Measurements from ENCODE around the gene GPR12. TPM values are rescaled to one million over a fixed set of nuclear protein-coding genes. Genes with fewer than 3 reads are reported as not detected.

Gene GPR12
- total and polyA plus RNA-seq, 2 donors (not counting 3 experiments of a cell fraction or from before 2014, with no cell fraction given): not detected

DNA sequence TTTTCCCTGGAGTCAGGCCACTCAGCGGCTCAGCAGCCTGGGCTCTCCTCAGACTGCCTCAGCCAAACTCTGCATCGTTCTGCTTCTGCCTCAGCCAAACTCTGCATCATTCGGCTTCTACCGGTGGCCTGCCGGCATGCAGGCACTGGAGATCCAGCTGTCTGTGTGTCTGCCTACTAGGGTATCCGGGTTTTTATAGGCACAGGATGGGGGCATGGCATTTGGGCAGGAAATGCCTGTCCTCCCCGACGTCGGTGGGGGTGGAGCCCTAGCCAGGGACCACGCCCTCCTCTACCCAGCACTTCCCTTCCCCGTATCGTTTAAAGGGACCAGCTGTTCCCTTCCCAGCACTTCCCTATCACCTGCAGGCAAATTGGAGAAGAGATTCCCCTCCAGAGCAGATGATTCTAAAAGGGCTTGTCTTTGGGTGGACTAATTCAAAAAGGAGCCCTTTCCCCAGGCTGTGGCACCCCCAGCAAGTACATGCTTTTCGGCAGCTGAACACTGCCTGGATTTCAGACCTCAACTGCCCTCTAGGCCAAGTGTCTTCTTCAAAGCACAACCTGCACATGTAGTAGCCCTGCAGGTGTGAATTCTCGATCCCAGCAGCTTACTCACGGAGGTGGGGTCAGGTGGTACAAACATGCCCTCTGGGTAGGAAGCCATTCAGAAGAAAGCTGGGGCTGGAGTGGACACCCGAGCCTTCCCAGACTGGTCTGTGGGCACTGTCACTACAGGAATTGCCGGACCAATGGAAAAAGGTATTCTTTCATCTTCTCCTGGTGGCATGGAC, 25.4 kb upstream of the GPR12 start:
- no peak overlapping the region for H3K4me3 ChIP-seq (replicated peaks in 1 of 3; ENCODE audit: insufficient read depth in 1 of 3, low read depth in 1 of 3, low read length in 3 of 3)
- H3K27me3 ChIP-seq (ENCODE audit: control insufficient read depth in 2 of 2, insufficient read depth in 2 of 2, low read length in 2 of 2): no peaks in the 10 kb centered on the region
- H3K9me3 ChIP-seq (replicated peaks; ENCODE audit: control insufficient read depth, insufficient read depth, low read length): no peaks in the 10 kb centered on the region
- dilution Hi-C loops (cut with MboI; ENCODE audit: extremely low pct_ligation_motif_present, low sequenced_read_pairs): no loop called here
- H3K4me2 ChIP-seq (ENCODE audit: insufficient read depth, low read length): no peak overlapping the region
- CTCF ChIA-PET: no interaction called here
- H3K4me1 ChIP-seq (ENCODE audit: control insufficient read depth, extremely low read depth, insufficient read depth, low read length): no peaks in the 10 kb centered on the region
- POLR2A ChIA-PET: no interaction called here
- no TSS peak for BruUV-seq (replicated peaks)
- H3K9ac ChIP-seq (replicated peaks; ENCODE audit: extremely low read depth, insufficient read depth, low read length): no peak overlapping the region
- H2AFZ ChIP-seq (ENCODE audit: low read depth, low read length): no peak overlapping the region
- no peak for DNase-seq (ENCODE audit: low read depth, low spot score)
- no peak for TF ChIP-seq FOS (IDR thresholded peaks at IDR 0.05; ENCODE audit: borderline replicate concordance, insufficient read depth, low read length)
- TF ChIP-seq POLR2A (IDR thresholded peaks at IDR 0.05; ENCODE audit: low read depth, low read length): no peak
- no peak for TF ChIP-seq GATA2 (IDR thresholded peaks at IDR 0.05; ENCODE audit: insufficient read depth, insufficient read length, low read depth, low read length)
- no peak for TF ChIP-seq JUN (IDR thresholded peaks at IDR 0.05; ENCODE audit: borderline replicate concordance, insufficient read depth, insufficient read length, low read depth)
- intact Hi-C loops (cut with micrococcal nuclease): no loop called here
- no peak overlapping the region for H3K27ac ChIP-seq (ENCODE audit: insufficient read depth, low read depth, low read length)
- no peaks in the 10 kb centered on the region for H4K20me1 ChIP-seq (replicated peaks; ENCODE audit: control insufficient read depth, extremely low read depth, insufficient read depth, low read length)
- no peaks in the 10 kb centered on the region for H3K36me3 ChIP-seq (ENCODE audit: control insufficient read depth in 2 of 2, extremely low read depth in 1 of 2, insufficient read depth in 2 of 2, low read length in 2 of 2)
- FAIRE-seq: no peak
- H3K9me1 ChIP-seq (replicated peaks; ENCODE audit: control insufficient read depth, extremely low read depth, insufficient read depth, low read length): no peaks in the 10 kb centered on the region
- H3K79me2 ChIP-seq (ENCODE audit: control insufficient read depth, insufficient read depth, low read length): no peaks in the 10 kb centered on the region

GRCh38 chr13:26784704-26785639, 24.4 kb upstream of the GPR12 start:
- Histone ChIP-seq H3K9me3 (replicated peaks; ENCODE audit: control insufficient read depth, insufficient read depth, low read length) (no peaks in the 10 kb centered on the region), H3K27ac (ENCODE audit: insufficient read depth, low read depth, low read length) (no peak overlapping the region), H3K36me3 (ENCODE audit: control insufficient read depth in 2 of 2, extremely low read depth in 1 of 2, insufficient read depth in 2 of 2, low read length in 2 of 2) (no peaks in the 10 kb centered on the region), H3K27me3 (ENCODE audit: control insufficient read depth in 2 of 2, insufficient read depth in 2 of 2, low read length in 2 of 2) (no peaks in the 10 kb centered on the region), H2AFZ (ENCODE audit: low read depth, low read length) (no peak overlapping the region), H3K9ac (replicated peaks; ENCODE audit: extremely low read depth, insufficient read depth, low read length) (no peak overlapping the region), H4K20me1 (replicated peaks; ENCODE audit: control insufficient read depth, extremely low read depth, insufficient read depth, low read length) (no peaks in the 10 kb centered on the region), H3K4me2 (ENCODE audit: insufficient read depth, low read length) (no peak overlapping the region), H3K4me1 (ENCODE audit: control insufficient read depth, extremely low read depth, insufficient read depth, low read length) (no peaks in the 10 kb centered on the region), H3K9me1 (replicated peaks; ENCODE audit: control insufficient read depth, extremely low read depth, insufficient read depth, low read length) (no peaks in the 10 kb centered on the region), H3K79me2 (ENCODE audit: control insufficient read depth, insufficient read depth, low read length) (no peaks in the 10 kb centered on the region), H3K4me3 (replicated peaks in 1 of 3; ENCODE audit: insufficient read depth in 1 of 3, low read depth in 1 of 3, low read length in 3 of 3) (no peak overlapping the region)
- dilution Hi-C loops (cut with MboI; ENCODE audit: extremely low pct_ligation_motif_present, low sequenced_read_pairs): no loop called here
- FAIRE-seq (no peak), DNase-seq (ENCODE audit: low read depth, low spot score) (no peak)
- CTCF ChIA-PET: interaction anchor here (1.2 kb wide), 1 partner anchor 88 kb away, joined by 3 read pairs; no protein-coding TSS in a partner anchor
- POLR2A ChIA-PET: no interaction called here
- intact Hi-C loops (cut with micrococcal nuclease): no loop called here
- no peak for TF ChIP-seq MYC (IDR thresholded peaks at IDR 0.05; ENCODE audit: low read depth, low read length)
- no peak for TF ChIP-seq FOS (IDR thresholded peaks at IDR 0.05; ENCODE audit: borderline replicate concordance, insufficient read depth, low read length)
- no peak for TF ChIP-seq POLR2A (IDR thresholded peaks at IDR 0.05; ENCODE audit: low read depth, low read length)
- TF ChIP-seq GATA2 (IDR thresholded peaks at IDR 0.05; ENCODE audit: insufficient read depth, insufficient read length, low read depth, low read length): no peak
- no peak for TF ChIP-seq POLR2AphosphoS5 (IDR thresholded peaks at IDR 0.05; ENCODE audit: insufficient read depth, low read depth, low read length)
- TF ChIP-seq, protein P1, sequence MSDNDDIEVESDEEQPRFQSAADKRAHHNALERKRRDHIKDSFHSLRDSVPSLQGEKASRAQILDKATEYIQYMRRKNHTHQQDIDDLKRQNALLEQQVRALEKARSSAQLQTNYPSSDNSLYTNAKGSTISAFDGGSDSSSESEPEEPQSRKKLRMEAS (IDR thresholded peaks at IDR 0.05; ENCODE audit: insufficient read depth, insufficient read length): no peak
- no peak for TF ChIP-seq CTCF (IDR thresholded peaks at IDR 0.05; ENCODE audit: extremely low read depth in 1 of 2, insufficient read depth in 1 of 2, low read depth in 1 of 2, low read length in 2 of 2)
- no TSS peak for BruUV-seq (replicated peaks)
